IMR-90 (cell line): ENCODE results near the gene RASSF8. TPM values are rescaled to one million over a fixed set of nuclear protein-coding genes. Genes with fewer than 3 reads are reported as not detected.

Experiments
- ATAC-seq: fragments of 200-7000 bp; cut with Tn5 transposase; 2 replicates; pipeline ENCODE4 v1.9.1; 2020; ENCODE audit warnings: low read depth, mild to moderate bottlenecking, moderate library complexity
- BruUV-seq: library from RNA; stranded (reverse); fragments of 400-500 nt; replicated peaks from 2 replicates; lab custom pipeline; 2021; lab: Mats Ljungman, UMichigan
- CTCF ChIA-PET: fragments of 300-600 bp; formaldehyde crosslinking; extraction: SDS; loops from one replicate; lab custom pipeline; 2021; ENCODE audit warnings: antibody characterized with exemption; lab: Yijun Ruan, JAX
- POLR2A ChIA-PET: fragments of 300-600 bp; sonication (Branson Sonifier 250); formaldehyde crosslinking; loops from one replicate; lab custom pipeline; 2022; ENCODE audit warnings: antibody characterized with exemption; ENCODE audit not compliant: unreplicated experiment; lab: Charles Lee
- DNase-seq: peaks from one replicate; pipeline ENCODE4 v3.0.0; 2013
- H2AFZ ChIP-seq: replicated peaks from 2 replicates; pipeline ENCODE3; 2013; ENCODE audit warnings: low read length, mild to moderate bottlenecking; ENCODE audit not compliant: poor library complexity
- H2AK5ac ChIP-seq: 2 replicates; pipeline ENCODE4 v1.6.1; 2013; ENCODE audit warnings: low read depth, low read length, inconsistent platforms
- H2AK9ac ChIP-seq: replicated peaks from 2 replicates; pipeline ENCODE3; 2013; ENCODE audit warnings: mild to moderate bottlenecking, low read depth, low read length, moderate library complexity; ENCODE audit not compliant: poor library complexity
- H2BK120ac ChIP-seq: 2 replicates; pipeline ENCODE4 v1.6.1; 2013; ENCODE audit warnings: low read depth, low read length, inconsistent platforms
- H2BK15ac ChIP-seq: 3 replicates; pipeline ENCODE4 v1.6.1; 2013; ENCODE audit warnings: low read depth, low read length, inconsistent platforms
- H2BK20ac ChIP-seq: 2 replicates; pipeline ENCODE4 v1.6.1; 2013; ENCODE audit warnings: low read depth, mild to moderate bottlenecking, inconsistent platforms, low read length, moderate library complexity
- H2BK5ac ChIP-seq: 2 replicates; pipeline ENCODE4 v1.6.1; 2013; ENCODE audit warnings: mild to moderate bottlenecking, low read depth, low read length, inconsistent platforms; ENCODE audit not compliant: poor library complexity, severe bottlenecking
- H3K14ac ChIP-seq: replicated peaks from 2 replicates; pipeline ENCODE4 v1.6.1; 2013; ENCODE audit warnings: low read depth, low read length, inconsistent platforms
- H3K18ac ChIP-seq: 2 replicates; pipeline ENCODE4 v1.6.1; 2013; ENCODE audit warnings: low read depth, low read length, control low read depth
- H3K23ac ChIP-seq: 2 replicates; pipeline ENCODE4 v1.6.1; 2013; ENCODE audit warnings: low read depth, low read length, inconsistent platforms
- H3K27ac ChIP-seq: 2 replicates; pipeline ENCODE4 v1.5.1; 2013; ENCODE audit warnings: mild to moderate bottlenecking, control low read depth, low read length; ENCODE audit not compliant: insufficient read depth
- H3K27me3 ChIP-seq: 2 replicates; pipeline ENCODE4 v1.6.1; 2013; ENCODE audit warnings: low read length; ENCODE audit not compliant: control insufficient read depth, insufficient read depth
- H3K36me3 ChIP-seq: 2 replicates; pipeline ENCODE4 v1.6.1; 2013; ENCODE audit warnings: low read length, mixed read lengths; ENCODE audit not compliant: control insufficient read depth, insufficient read depth
- H3K4ac ChIP-seq: 2 replicates; pipeline ENCODE4 v1.6.1; 2013; ENCODE audit warnings: low read depth, low read length, inconsistent platforms
- H3K4me1 ChIP-seq: 2 replicates; pipeline ENCODE4 v1.6.1; 2013; ENCODE audit warnings: low read length, mixed read lengths; ENCODE audit not compliant: control insufficient read depth, insufficient read depth
- H3K4me2 ChIP-seq: 2 replicates; pipeline ENCODE4 v1.6.1; 2013; ENCODE audit warnings: low read depth, mild to moderate bottlenecking, control low read depth, low read length, moderate library complexity
- H3K4me3 ChIP-seq: 2 replicates; pipeline ENCODE4 v1.5.1; 2013; ENCODE audit warnings: low read depth, mild to moderate bottlenecking, control low read depth, low read length, moderate library complexity; ENCODE audit not compliant: insufficient read depth
- H3K56ac ChIP-seq: 2 replicates; pipeline ENCODE4 v1.6.1; 2013; ENCODE audit warnings: low read length, inconsistent platforms; ENCODE audit not compliant: insufficient read depth; ENCODE audit errors: extremely low read depth
- H3K79me1 ChIP-seq, 2 experiments: 2 replicates each; pipeline ENCODE4 v1.6.1; 2013; ENCODE audit warnings: low read length in 2 of 2, inconsistent platforms in 1 of 2, low read depth in 1 of 2
- H3K9ac ChIP-seq: 2 replicates; pipeline ENCODE4 v1.6.1; 2013; ENCODE audit warnings: low read depth, low read length, control low read depth
- H3K9me1 ChIP-seq: 2 replicates; pipeline ENCODE4 v1.6.1; 2013; ENCODE audit warnings: low read length, inconsistent platforms; ENCODE audit not compliant: insufficient read depth
- H3K9me3 ChIP-seq: 2 replicates; pipeline ENCODE4 v1.6.1; 2013; ENCODE audit warnings: low read length; ENCODE audit not compliant: control insufficient read depth, insufficient read depth
- H4K20me1 ChIP-seq: 2 replicates; pipeline ENCODE4 v1.6.1; 2013; ENCODE audit warnings: low read length, inconsistent platforms; ENCODE audit not compliant: insufficient read depth
- H4K5ac ChIP-seq: 2 replicates; pipeline ENCODE4 v1.6.1; 2013; ENCODE audit warnings: mild to moderate bottlenecking, low read depth, low read length, control low read depth
- H4K8ac ChIP-seq, 2 experiments: 2 replicates each; pipeline ENCODE4 v1.6.1; 2013; ENCODE audit warnings: low read depth in 2 of 2, low read length in 2 of 2, control low read depth in 1 of 2, inconsistent platforms in 1 of 2
- H4K91ac ChIP-seq: 2 replicates; pipeline ENCODE4 v1.6.1; 2013; ENCODE audit warnings: low read depth, low read length, inconsistent platforms; ENCODE audit not compliant: insufficient read depth
- ELK1 ChIP-seq: fragments of 150-350 bp; IDR thresholded peaks from 2 replicates; pipeline ENCODE4 v1.6.1; 2016; ENCODE audit warnings: low read depth, mild to moderate bottlenecking, low read length, moderate library complexity, borderline replicate concordance
- WGBS, 2 experiments: methylation state at CpG; one replicate each; pipeline versions ENCODE4 v1.1.5 to v1.1.7; 2013; ENCODE audit warnings: missing lambda C conversion rate in 2 of 2; ENCODE audit not compliant: insufficient read length in 1 of 2; ENCODE audit errors: extremely low coverage in 2 of 2; 5-methylcytosine and 5-hydroxymethylcytosine counted together
- dilution Hi-C: fragments of 300-500 bp; cut with HindIII; formaldehyde crosslinking; loops from one replicate; pipeline ENCODE4 v1.14.3; 2018; ENCODE audit warnings: low sequenced_read_pairs; ENCODE audit not compliant: unreplicated experiment
- in situ Hi-C: fragments of 300-500 bp; cut with MboI; formaldehyde crosslinking; loops from 3 replicates; pipeline ENCODE4 v1.14.3; 2019; ENCODE audit warnings: low sequenced_read_pairs, inconsistent platforms, mixed read lengths
- intact Hi-C: fragments of 100-400 bp; cut with micrococcal nuclease; formaldehyde crosslinking; loops from 2 replicates; pipeline ENCODE4 v1.10.0; 2022
- polyA plus RNA-seq, 3 experiments: library from polyadenylated mRNA; depleted of rRNA; stranded (reverse); fragments of >200 nt; gene quantifications; 2 replicates each; pipeline ENCODE4 v1.2.3, GENCODE V29; 2012; ENCODE audit warnings: low replicate concordance in 1 of 3
- total RNA-seq: library from RNA; depleted of rRNA; stranded (reverse); fragments of >200 nt; gene quantifications from 2 replicates; pipeline ENCODE4 v1.2.3, GENCODE V29; 2012

The RASSF8 gene
- total and polyA plus RNA-seq, 2 of the 4 experiments (the other 2 are of a cell fraction): 10.8 to 50.5 TPM

- dilution Hi-C loops (no loop called here), intact Hi-C loops (no loop called here), in situ Hi-C loops (no loop called here)
- Histone ChIP-seq H2AFZ (no peak overlapping the region), H3K27me3 (no peaks in the 10 kb centered on the region; the same call in 1 of the 2 replicates), H2BK120ac (no peak overlapping the region), H4K91ac (no peak overlapping the region), H2AK9ac (no peak overlapping the region), H3K36me3 (no peaks in the 10 kb centered on the region), H3K79me1 (no peaks in the 10 kb centered on the region), H3K56ac (no peak overlapping the region), H3K23ac (no peak overlapping the region), H3K4me3 (no peak overlapping the region), H3K18ac (no peak overlapping the region), H4K8ac (no peak overlapping the region), H4K20me1 (no peaks in the 10 kb centered on the region), H2AK5ac (no peak overlapping the region), H3K4ac (no peak overlapping the region), H3K4me1 (no peaks in the 10 kb centered on the region), H3K4me2 (no peak overlapping the region), H3K9me1 (no peaks in the 10 kb centered on the region), H2BK5ac (no peak overlapping the region), H3K9me3 (no peaks in the 10 kb centered on the region), H4K5ac (no peak overlapping the region), H3K9ac (no peak overlapping the region), H3K27ac (no peak overlapping the region), H3K14ac (no peak overlapping the region), H2BK20ac (no peak overlapping the region), H2BK15ac (no peak overlapping the region)
- ChIA-PET POLR2A (no interaction called here), CTCF (no interaction called here)
- ATAC-seq (no peak), DNase-seq (no peak)
- no peak for TF ChIP-seq ELK1
- BruUV-seq: no TSS peak
- 90% methylated on average over 2 of the region's 7 CpGs; no CpG with 5 or more reads in 1 of the 2 experiments for WGBS, 2 experiments
Measured at GRCh38 chr12:25925064-25925463, 33.4 kb upstream of the RASSF8 start.
